Eye (tissue), 1 donor: ENCODE results near the gene GRIA4.

Experiments
- DNase-seq: peaks from one replicate; pipeline ENCODE4 v3.0.0-alpha.2; 2015

The GRIA4 gene

GRCh38 chr11:105609832-105610781, at the start of gene GRIA4:
Gene GRIA4, plus strand, starts transcription at chr11:105610073. Its CDS starts 925 bp downstream, at chr11:105610998.
- peak; percentile 92 for DNase-seq

GRCh38 chr11:105573091-105573490, 36.8 kb upstream of the GRIA4 start:
- no peak for DNase-seq

- no peak for DNase-seq
Measured at GRCh38 chr11:105574974-105575373, 34.9 kb upstream of the GRIA4 start.

GRCh38 chr11:105577641-105578040, 32.2 kb upstream of the GRIA4 start:
- DNase-seq: no peak

- DNase-seq: no peak
Measured at GRCh38 chr11:105579111-105579510, 30.8 kb upstream of the GRIA4 start.

- no peak for DNase-seq
Measured at GRCh38 chr11:105582497-105582896, 27.4 kb upstream of the GRIA4 start.

- DNase-seq: no peak
Measured at GRCh38 chr11:105588001-105588400, 21.9 kb upstream of the GRIA4 start.

GRCh38 chr11:105589346-105589745, 20.5 kb upstream of the GRIA4 start:
- no peak for DNase-seq

GRCh38 chr11:105592035-105592434, 17.8 kb upstream of the GRIA4 start:
- peak; percentile 9 for DNase-seq

GRCh38 chr11:105598371-105598770, 11.5 kb upstream of the GRIA4 start:
- no peak for DNase-seq

GRCh38 chr11:105603156-105603555, 6.7 kb upstream of the GRIA4 start:
- no peak for DNase-seq

GRCh38 chr11:105609341-105609781, 512 bp upstream of the GRIA4 start:
- DNase-seq: peak; percentile 79

GRCh38 chr11:105610871-105611571, 1.1 kb downstream of the GRIA4 start:
- DNase-seq: peak; percentile 77

- DNase-seq: peak; percentile 84
Measured at GRCh38 chr11:105611572-105612441, 1.9 kb downstream of the GRIA4 start.

GRCh38 chr11:105612771-105613170, 2.9 kb downstream of the GRIA4 start:
- DNase-seq: peak; percentile 86

- no peak for DNase-seq
Measured at GRCh38 chr11:105613183-105613582, 3.3 kb downstream of the GRIA4 start.

- no peak for DNase-seq
Measured at GRCh38 chr11:105618343-105618955, 8.6 kb downstream of the GRIA4 start.

- DNase-seq: no peak
Measured at GRCh38 chr11:105619556-105619955, 9.7 kb downstream of the GRIA4 start.

GRCh38 chr11:105622016-105622415, 12.1 kb downstream of the GRIA4 start:
- DNase-seq: no peak

GRCh38 chr11:105632316-105632715, 22.4 kb downstream of the GRIA4 start:
- DNase-seq: no peak

- no peak for DNase-seq
Measured at GRCh38 chr11:105635466-105635865, 25.6 kb downstream of the GRIA4 start.

GRCh38 chr11:105636496-105636895, 26.6 kb downstream of the GRIA4 start:
- no peak for DNase-seq
